TTC549 (cell line): ENCODE data around the gene RTCA.
"Not testable (repeated sequence)": the region's sequence is repeated elsewhere in the genome, so short reads cannot be mapped to it uniquely, and the experiment has no call there.

Experiments
- FAIRE-seq: peaks from 2 replicates; lab custom pipeline; 2012; peaks lifted over from hg19 to GRCh38; lab: Jason Lieb, UNC

RTCA gene

DNA sequence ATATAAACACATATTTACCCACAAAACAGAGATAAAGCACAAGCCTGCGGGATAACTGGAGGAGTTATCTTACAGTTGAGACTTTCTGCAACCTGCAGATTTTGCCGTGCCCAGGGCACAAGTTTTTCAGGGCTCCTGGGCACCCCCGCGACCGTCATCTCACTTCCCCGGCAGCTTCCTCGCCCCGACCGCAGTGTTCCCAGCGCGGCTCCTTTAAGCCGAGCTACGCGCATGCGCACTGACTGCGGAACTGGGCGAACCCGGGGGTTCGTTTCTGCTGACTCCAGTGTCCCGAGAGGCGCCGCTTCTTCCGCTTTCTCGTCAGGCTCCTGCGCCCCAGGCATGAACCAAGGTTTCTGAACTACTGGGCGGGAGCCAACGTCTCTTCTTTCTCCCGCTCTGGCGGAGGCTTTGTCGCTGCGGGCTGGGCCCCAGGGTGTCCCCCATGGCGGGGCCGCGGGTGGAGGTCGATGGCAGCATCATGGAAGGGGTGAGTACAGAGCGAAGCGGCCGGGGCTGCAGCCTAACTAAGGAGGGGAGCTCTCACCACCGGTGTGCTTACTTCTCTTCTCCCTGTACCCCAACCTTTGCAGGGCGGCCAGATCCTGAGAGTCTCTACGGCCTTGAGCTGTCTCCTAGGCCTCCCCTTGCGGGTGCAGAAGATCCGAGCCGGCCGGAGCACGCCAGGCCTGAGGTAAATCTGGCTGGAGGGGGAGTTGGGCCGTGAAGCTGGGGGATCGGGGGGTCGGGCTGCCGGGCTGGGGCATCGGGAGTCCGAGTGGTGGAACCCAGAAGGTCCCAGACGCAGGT lies at the start of gene RTCA:
Gene RTCA (plus strand): TSS at position 286 of the 810 bp plus-strand sequence. CDS start 160 bp downstream, at position 446.
- no peak for FAIRE-seq

GRCh38 chr1:100217834-100218233 lies 48.2 kb upstream of the RTCA start:
- FAIRE-seq, result no peak

- FAIRE-seq, result no peak
These were observed 46.6 kb upstream of the RTCA start for GRCh38 chr1:100219457-100219856.

DNA sequence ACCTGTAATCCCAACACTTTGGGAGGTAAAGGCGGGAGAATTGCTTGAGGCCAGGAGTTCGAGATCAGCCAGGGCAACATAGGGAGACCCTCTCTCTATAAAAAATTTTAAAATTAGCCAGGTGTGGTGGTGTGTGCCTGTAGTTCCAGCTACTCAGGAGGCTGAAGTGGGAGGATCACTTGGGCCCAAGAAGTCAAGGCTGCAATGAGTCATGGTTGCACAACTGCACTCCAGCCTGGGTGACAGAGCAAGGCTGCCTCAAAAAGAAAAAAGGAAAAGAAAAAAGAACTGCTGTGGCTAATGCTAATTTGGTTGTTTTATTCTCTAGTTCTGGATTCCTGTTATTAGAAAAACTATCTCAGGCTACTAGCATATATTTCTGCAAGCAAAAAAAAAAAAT lies 46.1 kb upstream of the RTCA start:
- FAIRE-seq, result no peak

- no peak for FAIRE-seq
These were observed 43.6 kb upstream of the RTCA start for GRCh38 chr1:100222428-100222827.

DNA sequence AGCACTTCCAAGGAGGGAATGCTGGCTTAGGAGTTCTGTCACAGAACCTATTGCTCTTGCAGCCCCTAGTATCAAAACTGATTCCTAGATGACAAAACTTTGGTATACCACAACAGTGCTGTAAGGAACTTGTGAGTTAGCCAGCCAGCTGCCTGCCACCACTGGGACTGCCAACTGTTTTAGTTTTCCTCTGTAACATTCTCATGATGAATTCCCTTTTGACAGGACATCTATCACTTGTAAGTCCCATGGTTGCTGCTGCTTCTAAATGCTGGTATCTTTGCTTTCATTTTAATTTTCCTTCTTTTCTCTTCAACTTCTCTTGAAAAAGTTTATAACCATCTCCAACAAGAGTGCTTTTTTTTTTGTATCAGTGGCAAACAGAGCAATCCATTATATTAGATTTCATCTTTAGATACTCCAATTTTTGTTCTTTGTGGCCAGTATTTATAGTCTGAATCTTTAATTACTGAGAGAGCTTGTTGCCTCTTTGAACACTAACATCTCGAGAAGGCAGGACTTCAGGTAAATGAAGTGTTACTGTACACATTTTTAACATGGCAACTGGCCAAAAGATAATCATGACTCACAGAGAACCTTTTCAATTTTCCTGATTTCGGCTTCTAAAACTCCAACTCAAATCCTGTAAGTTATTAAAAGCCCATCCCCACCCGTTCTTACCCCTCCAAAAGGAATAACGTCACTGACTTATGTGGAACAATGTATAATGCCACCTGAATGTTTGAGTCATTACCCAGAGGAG lies 36.2 kb upstream of the RTCA start:
- no peak for FAIRE-seq

GRCh38 chr1:100230765-100231164 lies 35.3 kb upstream of the RTCA start:
- FAIRE-seq, result no peak

DNA sequence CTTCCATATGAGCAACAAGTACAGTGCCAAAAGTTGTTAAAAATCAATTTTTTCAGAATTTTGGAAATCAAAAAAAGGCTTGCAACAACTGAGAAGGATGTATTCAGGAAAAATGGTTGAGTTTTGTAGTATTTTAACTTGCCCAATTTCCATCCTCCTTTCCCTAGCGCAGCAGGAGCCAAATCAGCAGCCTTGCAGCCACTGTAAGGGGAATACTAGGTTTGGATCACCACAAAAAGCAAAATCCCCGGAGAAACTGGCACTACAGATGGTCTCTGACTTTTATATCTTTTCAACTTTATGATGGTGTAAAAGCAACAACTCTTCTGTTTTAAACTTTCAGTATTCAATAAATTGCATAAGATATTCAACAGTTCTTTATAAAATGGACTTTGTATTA lies 34.3 kb upstream of the RTCA start:
- no peak for FAIRE-seq

GRCh38 chr1:100232156-100232555 lies 33.9 kb upstream of the RTCA start:
- no peak for FAIRE-seq

DNA sequence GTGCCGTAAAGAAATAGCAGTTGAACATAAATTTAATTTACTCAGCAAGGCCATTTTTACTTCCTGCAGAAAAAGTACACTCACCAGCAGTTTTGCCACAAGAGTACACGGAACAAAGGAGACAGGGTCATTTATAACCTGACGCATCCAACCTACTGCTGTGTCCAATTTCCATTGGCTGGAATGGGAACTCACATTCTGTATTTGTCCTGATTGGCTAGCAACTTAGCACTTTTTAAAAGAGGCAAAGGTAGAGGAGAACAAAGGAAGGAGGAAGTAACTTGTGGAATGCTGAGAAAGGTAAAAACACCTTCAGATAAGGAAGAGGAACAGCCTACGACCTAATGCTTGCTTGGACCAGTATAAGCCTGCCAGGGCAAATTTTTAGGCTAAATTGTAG lies 32.5 kb upstream of the RTCA start:
- FAIRE-seq, result not testable (repeated sequence)

DNA sequence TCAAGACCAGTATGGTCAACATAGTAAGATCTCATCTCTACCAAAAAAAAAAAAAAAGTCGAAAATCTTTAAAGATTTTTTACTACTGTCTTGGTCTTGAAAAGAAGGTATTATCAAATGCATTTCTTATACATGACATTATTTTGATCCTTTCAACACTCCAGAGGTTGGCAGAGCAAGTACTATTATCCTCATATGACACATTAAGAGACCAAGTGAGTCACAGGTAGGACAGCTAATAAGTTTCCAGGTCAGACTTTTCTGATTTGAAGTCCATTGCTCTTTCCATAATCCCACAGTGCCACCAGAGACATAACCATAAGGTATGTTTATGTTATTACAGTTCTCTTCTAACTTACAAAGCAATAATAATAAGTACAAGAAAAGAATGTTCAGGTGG lies 31.6 kb upstream of the RTCA start:
- FAIRE-seq, result no peak

DNA sequence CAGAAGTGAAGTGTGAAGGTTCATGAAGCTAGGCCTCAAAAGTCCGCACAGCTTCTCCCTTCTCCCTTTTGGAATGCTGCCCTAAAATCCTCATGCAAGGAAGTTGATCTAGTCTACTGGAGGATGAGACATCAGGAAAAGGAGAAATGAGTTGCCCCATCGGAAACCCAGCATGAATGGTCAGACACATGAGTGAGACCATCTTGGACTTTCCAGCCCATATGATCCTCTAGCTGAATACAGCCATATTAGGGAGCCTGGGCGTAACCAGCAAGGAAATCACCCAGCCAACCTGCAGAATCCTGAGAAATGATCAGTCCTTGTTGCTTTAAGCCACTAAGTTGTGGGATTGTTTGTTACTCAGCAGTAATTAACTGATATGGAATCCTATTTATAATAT lies 28.9 kb upstream of the RTCA start:
- no peak for FAIRE-seq

GRCh38 chr1:100239961-100240360 lies 26.1 kb upstream of the RTCA start:
- FAIRE-seq, result no peak

GRCh38 chr1:100240631-100241030 lies 25.4 kb upstream of the RTCA start:
- no peak for FAIRE-seq

DNA sequence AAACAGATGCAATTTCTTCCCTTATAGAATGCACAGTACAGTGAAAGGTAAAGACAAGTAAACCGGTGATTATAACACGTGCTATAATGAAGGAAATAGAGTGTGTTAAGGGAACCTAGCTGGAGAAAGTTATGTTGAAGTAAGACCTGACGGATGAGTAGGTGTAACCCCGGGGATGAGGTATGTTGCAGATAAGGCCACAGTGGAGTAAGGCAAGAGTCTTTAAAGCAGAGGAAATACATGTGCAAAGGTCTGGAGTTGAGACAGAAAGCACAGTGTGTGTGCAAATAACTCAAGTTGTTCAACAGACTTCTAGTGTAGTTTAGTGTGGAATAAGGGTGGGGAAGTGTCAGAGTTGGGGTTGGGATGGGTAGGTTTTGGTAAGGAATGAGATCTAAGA lies 19.3 kb upstream of the RTCA start:
- no peak for FAIRE-seq

DNA sequence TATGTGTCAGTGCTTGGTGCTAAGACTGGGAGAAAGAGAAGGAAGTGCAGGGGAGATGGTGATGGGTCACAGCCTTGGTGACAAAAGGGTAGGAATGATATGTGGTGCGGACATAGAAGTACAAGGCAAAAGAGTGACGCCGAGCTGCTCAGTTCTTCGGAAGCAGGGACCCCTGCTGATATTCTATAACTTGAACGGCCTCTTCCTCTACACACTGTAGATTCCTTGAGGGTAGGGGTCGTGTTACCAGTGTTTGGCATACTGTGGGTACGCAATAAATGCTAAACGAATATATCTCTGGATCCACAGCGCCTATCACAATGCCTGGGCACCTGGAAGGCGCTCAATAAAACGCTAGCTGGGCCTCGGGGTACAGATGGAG lies 16.9 kb upstream of the RTCA start:
- no peak for FAIRE-seq

DNA sequence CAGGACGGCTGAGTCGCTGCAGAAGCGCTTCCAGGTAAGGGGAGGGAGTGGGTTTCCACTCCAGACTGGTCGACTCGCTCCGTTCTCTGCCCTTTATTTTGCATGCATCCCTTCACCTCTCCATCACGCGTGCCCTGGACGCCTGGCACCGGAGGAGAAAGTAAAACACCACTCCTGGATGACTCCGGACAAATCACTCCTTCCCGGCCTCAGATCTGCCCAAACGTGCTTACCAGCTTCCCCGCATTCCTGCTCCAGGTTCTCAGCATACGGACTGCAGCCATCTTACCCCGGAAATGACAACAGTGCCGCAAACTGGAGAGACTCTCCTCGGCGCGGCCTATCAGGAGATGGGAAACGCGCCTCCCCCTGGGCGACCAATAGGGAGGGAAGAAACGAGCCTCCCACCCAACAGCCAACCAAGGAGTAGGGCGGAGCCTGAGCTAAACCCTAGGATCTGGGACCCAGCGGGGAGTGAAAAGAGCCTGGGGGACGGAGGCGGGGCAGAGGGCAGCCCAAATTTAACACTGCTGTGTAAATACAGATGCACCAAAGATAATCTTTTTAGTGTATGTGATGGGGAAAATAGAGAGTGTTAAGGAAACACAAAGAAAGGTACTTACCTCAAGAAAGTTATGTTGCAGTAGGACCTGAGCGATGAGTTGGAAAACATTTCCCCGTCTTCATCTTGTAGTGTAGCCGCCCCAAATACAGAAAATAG lies 16.3 kb upstream of the RTCA start, which contains the start of gene DBT:
Gene DBT (minus strand): TSS at position 298 of the 721 bp plus-strand sequence. CDS start 14 bp downstream, at position 284.
- peak; percentile 95 for FAIRE-seq

- FAIRE-seq, result no peak
These were observed 15.8 kb upstream of the RTCA start for GRCh38 chr1:100250264-100250663.

- no peak for FAIRE-seq
These were observed 15.2 kb upstream of the RTCA start for GRCh38 chr1:100250807-100251206.

- no peak for FAIRE-seq
These were observed 13.1 kb upstream of the RTCA start for GRCh38 chr1:100252901-100253300.

- no peak for FAIRE-seq
These were observed 12.5 kb upstream of the RTCA start for GRCh38 chr1:100253552-100253951.

GRCh38 chr1:100256273-100256672 lies 9.7 kb upstream of the RTCA start:
- FAIRE-seq, result not testable (repeated sequence)

DNA sequence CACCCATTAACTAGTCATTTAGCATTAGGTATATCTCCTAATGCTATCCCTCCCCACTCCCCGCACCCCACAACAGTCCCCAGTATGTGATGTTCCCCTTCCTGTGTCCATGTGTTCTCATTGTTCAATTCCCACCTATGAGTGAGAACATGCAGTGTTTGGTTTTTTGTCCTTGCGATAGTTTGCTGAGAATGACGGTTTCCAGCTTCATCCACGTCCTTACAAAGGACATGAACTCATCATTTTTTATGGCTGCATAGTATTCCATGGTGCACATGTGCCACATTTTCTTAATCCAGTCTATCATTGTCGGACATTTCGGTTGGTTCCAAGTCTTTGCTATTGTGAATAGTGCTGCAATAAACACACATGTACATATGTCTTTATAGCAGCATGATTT lies 7.6 kb upstream of the RTCA start:
- FAIRE-seq, result not testable (repeated sequence)
